ENCODE results near the gene CDC20B.

The CDC20B gene

DNA sequence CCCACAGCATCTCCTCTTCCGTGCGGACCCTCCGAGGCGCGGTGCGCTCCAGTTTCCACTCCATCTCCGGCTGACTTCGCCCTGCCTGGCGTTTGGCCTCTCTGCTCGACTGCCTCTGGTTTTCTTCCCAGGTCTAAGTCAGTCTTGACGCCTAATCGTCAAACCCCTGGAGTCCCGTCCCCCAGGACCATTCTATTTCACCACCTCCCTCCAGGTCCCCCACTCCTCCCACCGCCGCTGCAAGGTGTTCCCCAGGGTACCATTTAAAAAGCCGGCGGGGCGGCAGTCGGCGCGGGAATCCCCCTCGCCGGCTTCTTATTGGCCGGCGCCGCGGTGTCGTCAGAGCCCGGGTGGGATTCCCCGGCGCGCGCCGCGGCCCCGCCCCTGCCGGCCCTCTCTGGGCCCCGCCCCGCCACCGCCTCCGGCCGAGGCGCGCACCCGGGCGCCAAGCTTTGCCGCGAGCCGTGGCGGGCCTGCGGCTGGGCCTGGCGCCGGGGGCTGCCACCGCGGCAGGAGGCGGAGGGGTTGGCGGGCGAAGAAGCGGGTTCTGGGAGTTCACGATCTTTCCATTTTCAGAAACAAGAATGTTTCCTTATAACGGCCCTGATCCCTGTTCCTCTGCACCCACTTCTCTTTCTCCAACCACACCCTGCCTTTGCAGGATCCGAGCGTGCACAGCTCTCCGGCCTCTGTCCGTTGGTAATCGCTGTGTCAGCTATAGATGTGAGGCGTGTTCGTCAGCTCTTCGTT is at the start of gene CDC20B:
Gene CDC20B, minus strand, starts transcription at position 241 of the 750 bp plus-strand sequence. Its CDS starts 177 bp downstream, at position 64.
- DNase-seq = peak; percentile 84

DNA sequence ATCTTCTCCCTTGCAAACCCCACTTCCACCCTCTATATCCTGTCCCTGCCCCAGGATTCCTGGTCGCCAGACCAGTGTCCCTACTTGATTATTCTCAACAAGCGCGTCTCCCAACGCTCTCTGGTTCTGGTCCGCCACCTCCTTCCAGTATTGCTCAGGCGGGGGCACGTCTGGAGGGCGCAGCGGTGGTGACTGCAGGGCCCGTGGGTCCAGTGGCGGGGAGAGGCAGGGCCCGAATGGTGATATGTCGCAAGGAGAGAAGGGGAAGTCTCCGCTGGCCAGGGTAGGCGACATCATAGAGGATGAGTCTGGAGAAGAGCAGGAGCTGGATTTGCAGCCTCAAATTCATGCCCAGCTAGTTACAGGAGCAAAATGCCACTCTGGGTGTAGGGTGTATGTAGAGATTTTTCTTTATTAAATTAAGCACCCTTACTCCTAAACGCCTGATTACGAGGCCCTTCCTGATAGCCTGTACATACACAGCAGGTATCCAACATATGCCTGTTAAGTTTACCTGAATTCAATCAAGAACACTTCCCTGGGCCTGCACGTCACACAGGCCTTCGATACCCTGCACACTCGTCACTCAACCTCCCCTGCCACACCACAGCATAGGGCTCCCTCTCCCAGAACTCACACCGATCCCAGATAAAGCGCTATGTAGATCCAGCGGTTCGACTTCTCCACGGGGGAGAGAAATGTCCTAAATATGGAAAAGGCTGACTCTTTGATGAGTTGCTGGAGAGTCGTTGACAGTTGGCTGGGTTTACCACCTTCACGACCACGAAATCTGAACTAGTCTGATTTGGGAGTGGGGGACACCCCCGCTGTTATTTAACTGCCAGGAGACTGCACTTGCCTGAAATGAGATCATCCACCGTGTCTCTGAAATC is 49.4 kb upstream of the CDC20B start:
- no peak for DNase-seq

- peak; percentile 51 for DNase-seq
These were observed 47.6 kb upstream of the CDC20B start for GRCh38 chr5:55220433-55221185.

GRCh38 chr5:55219770-55220169 is 46.8 kb upstream of the CDC20B start:
- no peak for DNase-seq

DNA sequence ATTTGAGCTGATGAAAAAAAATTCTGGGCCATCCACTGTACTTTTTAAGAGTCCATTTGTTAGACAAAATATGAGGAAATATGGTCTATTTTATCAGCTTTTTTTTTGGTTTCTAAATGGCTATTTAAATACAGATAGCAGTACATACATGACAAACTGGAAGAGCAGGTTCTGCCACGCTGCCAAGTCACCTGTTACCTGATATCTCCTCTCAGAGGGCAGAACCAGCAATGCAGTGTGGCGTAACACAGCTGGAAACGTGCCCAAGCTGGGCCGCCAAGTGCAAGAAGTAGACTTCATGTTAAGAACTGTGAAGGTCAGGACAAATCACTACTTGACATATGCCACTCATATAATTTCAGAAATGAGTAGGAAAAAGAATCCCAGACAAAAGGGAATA is 46.0 kb upstream of the CDC20B start:
- DNase-seq = no peak

DNA sequence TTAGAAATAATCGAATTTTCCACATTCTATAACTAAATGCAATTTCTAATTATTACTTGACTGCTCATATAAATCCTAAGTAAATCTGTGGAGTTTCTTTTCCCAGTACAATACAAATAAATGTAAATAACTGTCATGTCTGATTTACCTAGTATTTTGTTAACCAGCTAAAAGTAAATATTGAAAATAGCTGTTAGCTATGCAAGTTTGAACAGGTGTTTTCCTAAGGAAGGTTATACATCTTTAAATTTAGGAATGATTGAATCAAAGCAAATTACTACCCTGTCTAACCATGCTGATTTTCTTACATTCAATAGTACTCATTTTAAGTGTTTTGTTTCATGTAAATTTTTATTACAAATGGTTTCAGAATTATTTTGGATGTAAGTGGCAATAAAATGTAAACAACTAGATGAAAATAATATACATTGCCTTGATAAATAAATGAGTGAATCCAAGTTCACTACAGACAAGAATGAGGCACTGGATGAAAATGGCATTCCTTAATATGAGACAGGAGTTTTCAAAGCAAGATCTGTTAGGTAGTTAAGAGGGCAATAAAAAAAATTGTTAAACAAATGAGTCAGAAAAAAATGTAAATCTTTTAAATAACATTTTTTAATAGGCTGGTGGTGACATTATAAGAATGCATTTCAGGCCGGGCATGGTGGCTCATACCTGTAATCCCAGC is 38.4 kb upstream of the CDC20B start:
- DNase-seq = no peak

DNA sequence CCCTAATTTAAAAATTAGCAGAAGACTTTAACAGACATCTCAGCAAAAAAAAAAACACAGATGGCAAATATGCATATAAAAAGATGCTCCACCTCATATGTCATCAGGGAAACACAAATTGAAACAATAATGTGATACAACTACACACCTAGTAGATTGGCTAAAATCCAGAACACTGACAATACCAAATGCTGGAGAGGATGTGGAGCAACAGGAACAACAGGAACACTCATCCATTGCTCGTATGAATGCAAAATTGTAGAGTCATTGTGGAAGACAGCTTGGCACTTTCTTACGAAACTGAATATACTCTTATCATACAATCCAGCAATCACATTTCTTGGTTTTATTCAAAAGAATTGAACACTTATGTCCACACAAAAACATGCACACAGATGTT is 32.0 kb upstream of the CDC20B start:
- no peak for DNase-seq

DNA sequence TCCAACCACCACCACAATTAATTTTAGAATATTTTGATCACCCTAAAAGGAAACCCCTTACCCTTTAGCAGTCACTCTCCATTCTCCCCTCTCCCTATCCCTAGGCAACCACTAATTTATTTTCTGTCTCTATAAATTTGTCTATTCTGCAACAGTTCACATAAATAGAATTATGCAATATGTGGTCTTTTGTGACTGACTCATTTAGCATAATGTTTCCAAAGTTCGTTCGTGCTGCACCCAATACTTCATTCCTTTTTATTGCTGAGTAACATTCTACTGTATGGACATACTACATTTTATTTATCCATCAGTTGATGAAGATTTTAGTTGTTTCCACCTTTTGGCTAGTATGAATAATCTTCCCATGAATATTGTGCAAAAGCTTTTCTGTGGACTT is 18.2 kb upstream of the CDC20B start:
- no peak for DNase-seq

- no peak for DNase-seq
These were observed 15.9 kb upstream of the CDC20B start for GRCh38 chr5:55188656-55189540.

DNA sequence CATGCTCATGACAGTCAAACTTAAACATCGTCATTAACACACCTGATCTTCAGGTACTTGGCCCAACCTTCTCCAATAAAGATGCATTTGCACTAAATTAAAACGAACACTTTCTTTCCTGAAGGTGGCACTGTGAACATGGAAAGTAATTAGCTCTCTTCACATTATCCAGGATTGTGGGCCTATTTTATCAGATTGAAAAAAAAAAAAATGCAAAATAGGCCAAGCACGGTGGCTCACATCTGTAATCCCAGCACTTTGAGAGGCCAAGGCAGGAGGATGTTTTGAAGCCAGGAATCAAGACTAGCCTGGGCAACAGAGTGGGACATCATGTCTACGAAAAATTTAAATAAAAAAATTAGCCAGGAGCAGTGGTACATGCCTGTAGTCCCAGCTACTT is 14.4 kb upstream of the CDC20B start:
- no peak for DNase-seq

DNA sequence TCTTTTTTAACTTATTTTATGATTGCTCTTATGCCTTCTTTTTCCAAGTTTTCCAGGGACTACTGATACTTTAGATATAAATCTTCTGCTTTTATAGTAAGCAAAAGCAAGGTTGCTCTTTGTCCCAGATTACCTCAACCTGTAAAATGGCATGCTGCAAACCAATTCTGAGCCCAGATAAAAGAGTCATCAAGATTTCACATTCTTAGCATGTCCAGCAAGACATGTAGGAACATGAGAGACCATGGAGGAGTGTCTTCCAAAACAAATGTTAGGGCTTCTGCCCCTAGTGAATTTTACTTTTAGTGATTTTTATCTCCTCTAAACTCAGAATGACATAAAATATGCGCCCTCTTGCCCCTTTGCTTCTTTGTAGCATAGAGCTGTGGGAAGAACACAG is 7.0 kb upstream of the CDC20B start:
- no peak for DNase-seq

- DNase-seq = no peak
These were observed 4.1 kb upstream of the CDC20B start for GRCh38 chr5:55177078-55177477.

DNA sequence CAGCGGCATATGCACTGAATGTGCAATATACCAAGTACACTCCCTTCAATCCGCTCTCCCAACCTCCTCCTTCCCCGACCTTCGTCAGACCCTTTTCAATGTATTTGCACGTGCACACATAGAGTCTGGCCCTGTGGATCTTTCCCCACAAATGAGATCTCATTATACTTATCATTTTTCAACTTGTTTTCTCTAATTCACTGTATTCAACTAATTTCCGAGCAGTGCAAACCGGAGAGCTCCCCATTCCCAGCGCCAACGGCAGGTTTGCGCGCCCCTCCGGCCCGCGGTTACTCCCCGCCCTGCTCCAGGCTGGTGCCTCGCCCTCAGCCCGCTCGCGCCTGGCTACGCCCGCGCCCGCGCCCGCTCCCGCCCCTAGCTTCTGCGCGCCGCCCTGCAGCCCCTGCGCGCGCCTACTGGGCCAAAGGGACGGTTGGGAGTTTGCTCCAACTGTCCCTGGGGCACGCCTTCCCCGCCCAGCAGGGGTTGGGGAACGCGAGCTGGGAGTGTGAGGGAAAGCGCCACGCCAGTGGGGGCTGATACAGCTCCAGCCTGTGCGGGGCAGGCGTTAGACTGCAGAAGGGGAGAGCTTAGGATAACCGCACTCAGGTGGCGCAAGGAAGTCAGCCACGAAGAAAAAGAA is 3.3 kb upstream of the CDC20B start:
- DNase-seq = peak; percentile 59

DNA sequence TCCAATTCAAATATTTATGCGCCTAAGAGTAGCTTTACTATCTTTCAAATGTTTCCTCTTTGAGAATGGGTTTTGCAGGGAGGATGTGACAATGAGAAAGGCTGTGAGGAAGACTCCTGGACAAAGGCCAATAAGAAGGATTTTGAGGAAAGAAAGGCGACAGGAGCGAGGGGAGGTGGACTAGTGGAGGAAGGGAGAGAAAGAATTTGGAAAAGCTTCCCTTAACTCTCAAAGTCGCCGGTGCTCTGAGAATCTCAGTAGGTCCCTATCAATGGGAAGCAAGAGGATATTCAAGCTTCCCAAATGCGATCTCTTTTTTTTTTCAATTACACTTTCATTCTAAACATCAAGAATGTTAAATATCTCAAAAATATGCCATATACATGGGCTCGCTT is 2.8 kb upstream of the CDC20B start:
- DNase-seq = no peak

GRCh38 chr5:55173687-55174230 is 782 bp upstream of the CDC20B start:
- peak; percentile 47 for DNase-seq

GRCh38 chr5:55172051-55172899 is 702 bp downstream of the CDC20B start:
- peak; percentile 64 for DNase-seq

DNA sequence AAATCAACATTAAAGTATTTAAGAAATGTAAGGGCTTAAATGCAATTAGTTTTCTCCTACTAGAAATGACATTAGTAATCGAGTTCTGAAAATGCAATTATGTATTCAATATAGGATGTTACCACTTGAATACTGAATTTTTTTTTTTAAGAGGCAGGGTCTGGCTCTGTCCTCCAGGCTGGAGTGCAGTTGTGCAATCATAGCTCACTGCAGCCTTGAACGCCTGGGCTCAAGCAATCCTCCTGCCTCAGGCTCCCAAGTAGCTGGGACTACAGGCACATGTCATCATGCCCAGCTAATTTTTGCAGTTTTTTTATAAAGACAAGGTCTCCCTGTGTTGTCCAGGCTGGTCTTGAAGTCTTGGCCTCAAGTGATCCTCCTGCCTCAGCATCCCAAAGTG is 1.5 kb downstream of the CDC20B start:
- DNase-seq = no peak

- no peak for DNase-seq
These were observed 10.3 kb downstream of the CDC20B start for GRCh38 chr5:55162666-55163065.

- peak; percentile 76 for DNase-seq
These were observed 12.3 kb downstream of the CDC20B start for GRCh38 chr5:55160493-55161209.
